Brain microvascular endothelial cell (primary cell): ENCODE measurements around the gene SPNS2.
A peak's percentile ranks its signal among the peaks of the same experiment; 100 is the strongest.

Experiments
- DNase-seq: peaks from one replicate; pipeline ENCODE4 v3.0.0-alpha.2; 2020
- H3K27ac ChIP-seq: fragments of 250-450 bp; sonication (Bioruptor Pico); 2 replicates; pipeline ENCODE4 v1.5.1; 2020; ENCODE audit warnings: mild to moderate bottlenecking, moderate library complexity
- H3K27me3 ChIP-seq: fragments of 250-450 bp; sonication (Bioruptor Pico); replicated peaks from 2 replicates; pipeline ENCODE4 v1.5.1; 2020; ENCODE audit warnings: mild to moderate bottlenecking
- H3K36me3 ChIP-seq: fragments of 250-450 bp; sonication (Bioruptor Pico); replicated peaks from 2 replicates; pipeline ENCODE4 v1.5.1; 2020; ENCODE audit warnings: mild to moderate bottlenecking
- H3K4me3 ChIP-seq: 2 replicates; pipeline ENCODE4 v1.5.1; 2011; ENCODE audit warnings: low read depth, mild to moderate bottlenecking, control low read depth, low read length, moderate library complexity
- CTCF ChIP-seq: IDR thresholded peaks from 2 replicates; pipeline ENCODE4 v1.5.1; 2011; ENCODE audit warnings: low read depth, mild to moderate bottlenecking, moderate library complexity, low read length, control low read depth, inconsistent platforms; ENCODE audit errors: missing control alignments
- in situ Hi-C: cut with HindIII; loops from 2 replicates; pipeline ENCODE4 v1.10.0; 2017; ENCODE audit warnings: low sequenced_read_pairs, low pct_ligation_motif_present

The SPNS2 gene

DNA sequence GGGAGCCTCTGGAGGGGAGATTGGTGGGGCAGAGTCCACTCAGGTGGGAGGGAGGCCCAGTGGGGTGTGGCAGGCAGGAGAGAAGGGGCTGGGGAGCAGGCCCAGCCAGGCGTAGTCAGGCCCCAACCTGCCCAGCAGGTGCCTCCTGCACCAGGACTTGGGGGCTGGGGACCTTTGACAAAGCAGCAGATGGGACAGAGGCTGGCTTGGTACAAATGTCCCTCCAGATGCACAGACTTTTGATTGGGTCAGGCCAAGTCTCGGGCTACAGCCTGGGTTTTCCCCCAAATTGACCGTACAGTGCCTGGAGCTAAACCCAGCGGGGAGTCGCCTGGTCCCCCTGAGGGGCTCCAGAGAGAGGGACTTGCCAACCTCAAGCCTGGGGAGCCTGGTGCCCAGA lies 61.3 kb downstream of the SPNS2 start:
- in situ Hi-C loops = no loop called here
- H3K27me3 ChIP-seq = no peaks in the 10 kb centered on the region
- no peak overlapping the region for H3K4me3 ChIP-seq
- H3K36me3 ChIP-seq = no peaks in the 10 kb centered on the region
- H3K27ac ChIP-seq = no peak overlapping the region
- TF ChIP-seq CTCF = no peak
- no peak for DNase-seq

DNA sequence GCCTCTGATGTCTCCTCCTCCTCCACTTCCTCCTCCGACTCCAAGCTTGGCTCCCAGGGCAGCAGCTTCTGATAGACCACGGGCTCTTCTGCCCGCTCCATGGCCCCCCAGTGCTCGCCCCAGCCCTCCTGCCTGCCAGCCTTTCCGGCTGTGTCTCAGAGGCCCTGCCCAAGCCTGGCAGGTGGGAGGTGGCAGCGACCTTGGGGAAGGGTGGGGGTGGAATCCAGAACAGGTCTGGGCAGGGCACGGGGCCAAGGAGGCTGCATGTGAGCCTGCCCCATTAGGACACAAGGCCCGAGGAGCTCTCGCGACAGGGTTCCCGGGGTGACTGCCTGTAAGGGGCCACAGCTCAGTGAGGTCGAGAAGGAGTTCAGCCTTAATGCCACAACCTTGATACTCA lies 61.7 kb downstream of the SPNS2 start, which contains the start of gene GGT6:
Gene GGT6 (minus strand): TSS at position 157 of the 400 bp plus-strand sequence. CDS start 56 bp downstream, at position 101.
- no peak within 1 kb of the TSS for H3K27ac ChIP-seq
- H3K36me3 ChIP-seq = no peaks in the 10 kb centered on the region
- no peak for DNase-seq
- in situ Hi-C loops = no loop called here
- no peaks in the 10 kb centered on the region for H3K27me3 ChIP-seq
- TF ChIP-seq CTCF = no peak
- no peak within 1 kb of the TSS for H3K4me3 ChIP-seq

GRCh38 chr17:4560837-4561256 lies 62.2 kb downstream of the SPNS2 start:
- Histone ChIP-seq H3K27me3 (no peaks in the 10 kb centered on the region), H3K4me3 (no peak overlapping the region), H3K36me3 (no peaks in the 10 kb centered on the region), H3K27ac (no peak overlapping the region)
- in situ Hi-C loops = no loop called here
- TF ChIP-seq CTCF = peak; percentile 29
- DNase-seq = no peak

GRCh38 chr17:4562015-4562969 lies 63.6 kb downstream of the SPNS2 start:
- Histone ChIP-seq H3K27ac (no peak overlapping the region), H3K27me3 (no peaks in the 10 kb centered on the region), H3K4me3 (no peak overlapping the region), H3K36me3 (no peaks in the 10 kb centered on the region)
- TF ChIP-seq CTCF = no peak
- no peak for DNase-seq
- in situ Hi-C loops = no loop called here

GRCh38 chr17:4565209-4566141 lies 66.8 kb downstream of the SPNS2 start:
- DNase-seq = peak; percentile 65
- no peak overlapping the region for H3K27ac ChIP-seq
- in situ Hi-C loops = no loop called here
- no peaks in the 10 kb centered on the region for H3K27me3 ChIP-seq
- no peaks in the 10 kb centered on the region for H3K36me3 ChIP-seq
- H3K4me3 ChIP-seq = no peak overlapping the region
- peak; percentile 90 for TF ChIP-seq CTCF
